ENCODE results near the gene KCNAB2.

Gene KCNAB2

GRCh38 chr1:6084781-6085495, 39.2 kb downstream of the KCNAB2 start:
- no peak for DNase-seq

GRCh38 chr1:6085666-6086065, 40.0 kb downstream of the KCNAB2 start:
- no peak for DNase-seq

GRCh38 chr1:6086358-6086757, 40.7 kb downstream of the KCNAB2 start:
- no peak for DNase-seq

- DNase-seq: peak; percentile 59
These were observed 41.2 kb downstream of the KCNAB2 start for GRCh38 chr1:6086762-6087376.

GRCh38 chr1:6087377-6087772, 41.7 kb downstream of the KCNAB2 start:
- DNase-seq: no peak

- no peak for DNase-seq
These were observed 42.3 kb downstream of the KCNAB2 start for GRCh38 chr1:6087958-6088357.

- DNase-seq: no peak
These were observed 43.3 kb downstream of the KCNAB2 start for GRCh38 chr1:6088956-6089355.

GRCh38 chr1:6090288-6090687, 44.6 kb downstream of the KCNAB2 start:
- no peak for DNase-seq

GRCh38 chr1:6090996-6091822, 45.5 kb downstream of the KCNAB2 start:
- no peak for DNase-seq

- DNase-seq: no peak
These were observed 46.1 kb downstream of the KCNAB2 start for GRCh38 chr1:6091823-6092109.

- no peak for DNase-seq
These were observed 46.5 kb downstream of the KCNAB2 start for GRCh38 chr1:6092211-6092610.

GRCh38 chr1:6093071-6093470, 47.4 kb downstream of the KCNAB2 start:
- DNase-seq: no peak

GRCh38 chr1:6093611-6094010, 47.9 kb downstream of the KCNAB2 start:
- no peak for DNase-seq

- DNase-seq: no peak
These were observed 48.6 kb downstream of the KCNAB2 start for GRCh38 chr1:6094246-6094645.

GRCh38 chr1:6094801-6095505, 49.3 kb downstream of the KCNAB2 start:
- peak; percentile 12 for DNase-seq

- no peak for DNase-seq
These were observed 50.0 kb downstream of the KCNAB2 start for GRCh38 chr1:6095511-6096242.

GRCh38 chr1:6096243-6097116, 50.8 kb downstream of the KCNAB2 start:
- DNase-seq: peak; percentile 14

GRCh38 chr1:6097117-6097595, 51.5 kb downstream of the KCNAB2 start:
- peak; percentile 13 for DNase-seq

GRCh38 chr1:6097824-6098223, 52.1 kb downstream of the KCNAB2 start:
- DNase-seq: peak; percentile 5

GRCh38 chr1:6098303-6099215, 52.9 kb downstream of the KCNAB2 start:
- DNase-seq: peak; percentile 78
